Neural cell (in vitro differentiated cells): ENCODE data around the gene LARGE1.

Experiments
- CTCF ChIP-seq: fragments of 450-650 bp; IDR thresholded peaks from 2 replicates; pipeline ENCODE4 v1.5.1; 2014; ENCODE audit warnings: antibody characterized with exemption, mild to moderate bottlenecking, moderate library complexity; ENCODE audit not compliant: poor library complexity, severe bottlenecking
- EP300 ChIP-seq: fragments of 450-650 bp; conservative IDR thresholded peaks from 2 replicates; pipeline ENCODE4 v1.6.1; 2014; ENCODE audit warnings: antibody characterized with exemption, mild to moderate bottlenecking, moderate library complexity; ENCODE audit not compliant: poor library complexity, severe bottlenecking
- EZH2 ChIP-seq: fragments of 200-600, 300-800 bp; shearing (Covaris generic), sonication (generic); IDR thresholded peaks from 2 replicates; pipeline ENCODE4 v1.6.1; 2014; ENCODE audit warnings: antibody characterized with exemption, low read length, borderline replicate concordance, mild to moderate bottlenecking; ENCODE audit not compliant: insufficient read depth, poor library complexity, severe bottlenecking
- MXI1 ChIP-seq: fragments of 450-650 bp; conservative IDR thresholded peaks from 2 replicates; pipeline ENCODE4 v1.6.1; 2014; ENCODE audit warnings: antibody characterized with exemption, mild to moderate bottlenecking; ENCODE audit not compliant: poor library complexity, severe bottlenecking
- POLR2AphosphoS5 ChIP-seq: IDR thresholded peaks from 2 replicates; pipeline ENCODE4 v1.6.1; 2012
- RAD21 ChIP-seq: fragments of 450-650 bp; conservative IDR thresholded peaks from 2 replicates; pipeline ENCODE4 v1.6.1; 2014; ENCODE audit warnings: antibody characterized with exemption, mild to moderate bottlenecking, moderate library complexity
- REST ChIP-seq: IDR thresholded peaks from 2 replicates; pipeline ENCODE4 v1.6.1; 2012; ENCODE audit warnings: borderline replicate concordance

GRCh38 chr22:33302549-33302948 is 617.7 kb downstream of the LARGE1 start:
- TF ChIP-seq CTCF (no peak), EZH2 (no peak), REST (no peak), POLR2AphosphoS5 (no peak), RAD21 (no peak), EP300 (no peak), MXI1 (no peak)
